ENCODE measurements around the gene MTG2.

Gene MTG2

GRCh38 chr20:62235001-62235776 is 52.4 kb downstream of the MTG2 start:
- no peak for DNase-seq (ENCODE audit: low read depth)

GRCh38 chr20:62235777-62236157 is 52.9 kb downstream of the MTG2 start:
- TF ChIP-seq CTCF (conservative IDR thresholded peaks at IDR 0.05; ENCODE audit: low read depth, low read length): no peak
- H3K4me3 ChIP-seq (ENCODE audit: low read length): no peak overlapping the region
- DNase-seq (ENCODE audit: low read depth): no peak

More at GRCh38 chr20:62235001-62235776, 52.4 kb downstream of the MTG2 start:
- no peak overlapping the region for H3K4me3 ChIP-seq (ENCODE audit: low read length)
- TF ChIP-seq CTCF (conservative IDR thresholded peaks at IDR 0.05; ENCODE audit: low read depth, low read length): no peak

GRCh38 chr20:62236200-62236599 is 53.4 kb downstream of the MTG2 start:
- H3K4me3 ChIP-seq (ENCODE audit: low read length): no peak overlapping the region
- TF ChIP-seq CTCF (conservative IDR thresholded peaks at IDR 0.05; ENCODE audit: low read depth, low read length): no peak
- no peak for DNase-seq (ENCODE audit: low read depth)

- no peak for DNase-seq (ENCODE audit: low read depth)
- no peak overlapping the region for H3K4me3 ChIP-seq (ENCODE audit: low read length)
- TF ChIP-seq CTCF (conservative IDR thresholded peaks at IDR 0.05; ENCODE audit: low read depth, low read length): no peak
Observed at GRCh38 chr20:62236766-62237513, 54.1 kb downstream of the MTG2 start.

- TF ChIP-seq CTCF (conservative IDR thresholded peaks at IDR 0.05; ENCODE audit: low read depth, low read length): no peak
- no peak for DNase-seq (ENCODE audit: low read depth)
- no peak overlapping the region for H3K4me3 ChIP-seq (ENCODE audit: low read length)
Observed at GRCh38 chr20:62237514-62237800, 54.6 kb downstream of the MTG2 start.

GRCh38 chr20:62237801-62238568 is 55.2 kb downstream of the MTG2 start, which contains the start of gene OSBPL2:
TSS of gene OSBPL2 (plus strand) at chr20:62238521. CDS start at chr20:62256185, 17,664 bp downstream.
- no peak for TF ChIP-seq CTCF (conservative IDR thresholded peaks at IDR 0.05; ENCODE audit: low read depth, low read length)
- peak within 1 kb of the TSS; percentile 71 for H3K4me3 ChIP-seq (ENCODE audit: low read length)
- DNase-seq (ENCODE audit: low read depth): peak; percentile 86

All from retinal pigment epithelial cell (primary cell).